Ishikawa (cell line): ENCODE measurements around the gene DEFB129.

ENCODE experiments used
- CEBPB ChIP-seq: IDR thresholded peaks from 2 replicates; pipeline ENCODE4 v1.6.1; 2012
- EP300 ChIP-seq: IDR thresholded peaks from 2 replicates; pipeline ENCODE4 v1.6.1; 2012; ENCODE audit warnings: borderline replicate concordance
- FOXM1 ChIP-seq: IDR thresholded peaks from 2 replicates; pipeline ENCODE4 v1.6.1; 2012; ENCODE audit warnings: low read depth, borderline replicate concordance
- MAX ChIP-seq: IDR thresholded peaks from 2 replicates; pipeline ENCODE4 v1.6.1; 2012
- RAD21 ChIP-seq: IDR thresholded peaks from 2 replicates; pipeline ENCODE4 v1.6.1; 2012; ENCODE audit warnings: low read depth
- REST ChIP-seq: IDR thresholded peaks from 2 replicates; pipeline ENCODE4 v1.6.1; 2012; ENCODE audit warnings: low read depth, mild to moderate bottlenecking
- TCF12 ChIP-seq: IDR thresholded peaks from 2 replicates; pipeline ENCODE4 v1.6.1; 2012; ENCODE audit warnings: low read depth
- YY1 ChIP-seq: IDR thresholded peaks from 2 replicates; pipeline ENCODE4 v1.6.1; 2012; ENCODE audit warnings: low read depth

GRCh38 chr20:184288-184687 is 42.8 kb upstream of the DEFB129 start:
- TF ChIP-seq MAX (no peak), CEBPB (no peak), TCF12 (no peak), RAD21 (no peak), REST (no peak), EP300 (no peak), YY1 (no peak), FOXM1 (no peak)
